ENCODE data around the gene CRIP2. TPM values are rescaled to one million over a fixed set of nuclear protein-coding genes. Genes with fewer than 3 reads are reported as not detected.
A peak's percentile ranks its signal among the peaks of the same experiment; 100 is the strongest.

Gene CRIP2
- total and polyA plus RNA-seq, 2 of the 13 experiments (the other 11 are each of a cell fraction or from before 2014, with no cell fraction given), result 31.6 to 37.9 TPM

DNA sequence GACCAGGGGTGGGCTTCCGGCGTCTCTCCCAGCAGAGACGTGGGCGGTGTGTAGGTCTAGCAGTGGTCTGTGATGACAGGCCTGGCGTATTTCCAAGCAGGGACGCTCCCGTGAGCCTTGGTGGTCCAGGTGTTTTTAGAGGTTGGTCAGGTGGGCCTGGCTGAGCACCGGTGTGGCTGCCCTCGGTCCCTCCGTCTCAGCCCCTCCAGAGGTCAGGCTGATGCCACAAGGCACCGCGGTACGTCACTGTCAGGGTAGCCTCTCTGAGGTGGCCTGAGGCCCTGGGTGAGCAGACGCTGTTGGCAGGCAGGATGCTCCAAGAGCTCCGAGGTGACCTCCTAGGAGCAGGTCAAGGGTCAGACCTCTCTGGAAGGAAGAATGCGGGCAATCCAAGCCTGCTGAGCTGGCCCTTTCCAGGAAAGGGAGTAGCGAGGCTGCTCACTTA, 41.4 kb upstream of the CRIP2 start (continued):
- TF ChIP-seq ZNF468 (CRISPR knock-in tag; IDR thresholded peaks at IDR 0.05) (no peak), PPARG (CRISPR knock-in tag; conservative IDR thresholded peaks at IDR 0.05) (no peak), ZNF792 (CRISPR knock-in tag; IDR thresholded peaks at IDR 0.05) (no peak), EP300 (IDR thresholded peaks at IDR 0.05; ENCODE audit: low read depth in 2 of 2, low read length in 2 of 2) (no peak), EP300 (CRISPR knock-in tag; IDR thresholded peaks at IDR 0.05; ENCODE audit: borderline replicate concordance) (no peak), AGO2 (optimal IDR thresholded peaks at IDR 0.05; ENCODE audit: low read depth, low read length) (peak; percentile 91), CENPT (CRISPR knock-in tag; IDR thresholded peaks at IDR 0.05; ENCODE audit: low read depth) (no peak), YEATS2 (CRISPR knock-in tag; IDR thresholded peaks at IDR 0.05; ENCODE audit: borderline replicate concordance) (no peak), LCORL (IDR thresholded peaks at IDR 0.05) (no peak), LCORL (CRISPR knock-in tag; IDR thresholded peaks at IDR 0.05) (no peak), BCL6 (CRISPR knock-in tag; IDR thresholded peaks at IDR 0.05) (no peak), CBX1 (IDR thresholded peaks at IDR 0.05; ENCODE audit: low read depth) (no peak), KLF12 (CRISPR knock-in tag; IDR thresholded peaks at IDR 0.05; ENCODE audit: borderline replicate concordance) (no peak), HOXA7 (CRISPR knock-in tag; IDR thresholded peaks at IDR 0.05) (no peak), RARG (CRISPR knock-in tag; IDR thresholded peaks at IDR 0.05; ENCODE audit: low read depth) (no peak), RBM39 (IDR thresholded peaks at IDR 0.05; ENCODE audit: low read depth, low read length, poor library complexity, severe bottlenecking) (no peak), ZBTB1 (CRISPR knock-in tag; IDR thresholded peaks at IDR 0.05; ENCODE audit: borderline replicate concordance) (no peak), ISL2 (CRISPR knock-in tag; IDR thresholded peaks at IDR 0.05) (no peak), KDM6A (CRISPR knock-in tag; IDR thresholded peaks at IDR 0.05; ENCODE audit: low read depth) (no peak), ZBTB38 (CRISPR knock-in tag; IDR thresholded peaks at IDR 0.05) (0 out of 2 replicates have a peak, but pooled peaks have one; percentile 20)
- TF ChIP-seq, protein P1, sequence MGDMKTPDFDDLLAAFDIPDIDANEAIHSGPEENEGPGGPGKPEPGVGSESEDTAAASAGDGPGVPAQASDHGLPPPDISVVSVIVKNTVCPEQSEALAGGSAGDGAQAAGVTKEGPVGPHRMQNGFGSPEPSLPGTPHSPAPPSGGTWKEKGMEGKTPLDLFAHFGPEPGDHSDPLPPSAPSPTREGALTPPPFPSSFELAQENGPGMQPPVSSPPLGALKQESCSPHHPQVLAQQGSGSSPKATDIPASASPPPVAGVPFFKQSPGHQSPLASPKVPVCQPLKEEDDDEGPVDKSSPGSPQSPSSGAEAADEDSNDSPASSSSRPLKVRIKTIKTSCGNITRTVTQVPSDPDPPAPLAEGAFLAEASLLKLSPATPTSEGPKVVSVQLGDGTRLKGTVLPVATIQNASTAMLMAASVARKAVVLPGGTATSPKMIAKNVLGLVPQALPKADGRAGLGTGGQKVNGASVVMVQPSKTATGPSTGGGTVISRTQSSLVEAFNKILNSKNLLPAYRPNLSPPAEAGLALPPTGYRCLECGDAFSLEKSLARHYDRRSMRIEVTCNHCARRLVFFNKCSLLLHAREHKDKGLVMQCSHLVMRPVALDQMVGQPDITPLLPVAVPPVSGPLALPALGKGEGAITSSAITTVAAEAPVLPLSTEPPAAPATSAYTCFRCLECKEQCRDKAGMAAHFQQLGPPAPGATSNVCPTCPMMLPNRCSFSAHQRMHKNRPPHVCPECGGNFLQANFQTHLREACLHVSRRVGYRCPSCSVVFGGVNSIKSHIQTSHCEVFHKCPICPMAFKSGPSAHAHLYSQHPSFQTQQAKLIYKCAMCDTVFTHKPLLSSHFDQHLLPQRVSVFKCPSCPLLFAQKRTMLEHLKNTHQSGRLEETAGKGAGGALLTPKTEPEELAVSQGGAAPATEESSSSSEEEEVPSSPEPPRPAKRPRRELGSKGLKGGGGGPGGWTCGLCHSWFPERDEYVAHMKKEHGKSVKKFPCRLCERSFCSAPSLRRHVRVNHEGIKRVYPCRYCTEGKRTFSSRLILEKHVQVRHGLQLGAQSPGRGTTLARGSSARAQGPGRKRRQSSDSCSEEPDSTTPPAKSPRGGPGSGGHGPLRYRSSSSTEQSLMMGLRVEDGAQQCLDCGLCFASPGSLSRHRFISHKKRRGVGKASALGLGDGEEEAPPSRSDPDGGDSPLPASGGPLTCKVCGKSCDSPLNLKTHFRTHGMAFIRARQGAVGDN (CRISPR knock-in tag; IDR thresholded peaks at IDR 0.05), result peak; percentile 23; the same call in 1 of the 2 replicates
- TF ChIP-seq, protein P2, sequence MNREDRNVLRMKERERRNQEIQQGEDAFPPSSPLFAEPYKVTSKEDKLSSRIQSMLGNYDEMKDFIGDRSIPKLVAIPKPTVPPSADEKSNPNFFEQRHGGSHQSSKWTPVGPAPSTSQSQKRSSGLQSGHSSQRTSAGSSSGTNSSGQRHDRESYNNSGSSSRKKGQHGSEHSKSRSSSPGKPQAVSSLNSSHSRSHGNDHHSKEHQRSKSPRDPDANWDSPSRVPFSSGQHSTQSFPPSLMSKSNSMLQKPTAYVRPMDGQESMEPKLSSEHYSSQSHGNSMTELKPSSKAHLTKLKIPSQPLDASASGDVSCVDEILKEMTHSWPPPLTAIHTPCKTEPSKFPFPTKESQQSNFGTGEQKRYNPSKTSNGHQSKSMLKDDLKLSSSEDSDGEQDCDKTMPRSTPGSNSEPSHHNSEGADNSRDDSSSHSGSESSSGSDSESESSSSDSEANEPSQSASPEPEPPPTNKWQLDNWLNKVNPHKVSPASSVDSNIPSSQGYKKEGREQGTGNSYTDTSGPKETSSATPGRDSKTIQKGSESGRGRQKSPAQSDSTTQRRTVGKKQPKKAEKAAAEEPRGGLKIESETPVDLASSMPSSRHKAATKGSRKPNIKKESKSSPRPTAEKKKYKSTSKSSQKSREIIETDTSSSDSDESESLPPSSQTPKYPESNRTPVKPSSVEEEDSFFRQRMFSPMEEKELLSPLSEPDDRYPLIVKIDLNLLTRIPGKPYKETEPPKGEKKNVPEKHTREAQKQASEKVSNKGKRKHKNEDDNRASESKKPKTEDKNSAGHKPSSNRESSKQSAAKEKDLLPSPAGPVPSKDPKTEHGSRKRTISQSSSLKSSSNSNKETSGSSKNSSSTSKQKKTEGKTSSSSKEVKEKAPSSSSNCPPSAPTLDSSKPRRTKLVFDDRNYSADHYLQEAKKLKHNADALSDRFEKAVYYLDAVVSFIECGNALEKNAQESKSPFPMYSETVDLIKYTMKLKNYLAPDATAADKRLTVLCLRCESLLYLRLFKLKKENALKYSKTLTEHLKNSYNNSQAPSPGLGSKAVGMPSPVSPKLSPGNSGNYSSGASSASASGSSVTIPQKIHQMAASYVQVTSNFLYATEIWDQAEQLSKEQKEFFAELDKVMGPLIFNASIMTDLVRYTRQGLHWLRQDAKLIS (CRISPR knock-in tag; IDR thresholded peaks at IDR 0.05), result no peak
- TF ChIP-seq, protein P3, sequence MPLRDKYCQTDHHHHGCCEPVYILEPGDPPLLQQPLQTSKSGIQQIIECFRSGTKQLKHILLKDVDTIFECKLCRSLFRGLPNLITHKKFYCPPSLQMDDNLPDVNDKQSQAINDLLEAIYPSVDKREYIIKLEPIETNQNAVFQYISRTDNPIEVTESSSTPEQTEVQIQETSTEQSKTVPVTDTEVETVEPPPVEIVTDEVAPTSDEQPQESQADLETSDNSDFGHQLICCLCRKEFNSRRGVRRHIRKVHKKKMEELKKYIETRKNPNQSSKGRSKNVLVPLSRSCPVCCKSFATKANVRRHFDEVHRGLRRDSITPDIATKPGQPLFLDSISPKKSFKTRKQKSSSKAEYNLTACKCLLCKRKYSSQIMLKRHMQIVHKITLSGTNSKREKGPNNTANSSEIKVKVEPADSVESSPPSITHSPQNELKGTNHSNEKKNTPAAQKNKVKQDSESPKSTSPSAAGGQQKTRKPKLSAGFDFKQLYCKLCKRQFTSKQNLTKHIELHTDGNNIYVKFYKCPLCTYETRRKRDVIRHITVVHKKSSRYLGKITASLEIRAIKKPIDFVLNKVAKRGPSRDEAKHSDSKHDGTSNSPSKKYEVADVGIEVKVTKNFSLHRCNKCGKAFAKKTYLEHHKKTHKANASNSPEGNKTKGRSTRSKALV (CRISPR knock-in tag; IDR thresholded peaks at IDR 0.05), result no peak

All from HepG2 (cell line).